H9 (cell line): ENCODE measurements around the gene ATRN. TPM values are rescaled to one million over a fixed set of nuclear protein-coding genes. Genes with fewer than 3 reads are reported as not detected.

Experiments used
- DNase-seq: peaks from one replicate; pipeline ENCODE4 v3.0.0-alpha.2; 2017
- H2AFZ ChIP-seq: one replicate; pipeline ENCODE4 v1.6.1; 2013; ENCODE audit warnings: mild to moderate bottlenecking, low read length, control low read depth, moderate library complexity
- H2AK5ac ChIP-seq: 2 replicates; pipeline ENCODE4 v1.6.1; 2013; ENCODE audit warnings: low read length, control low read depth, mixed read lengths; ENCODE audit not compliant: insufficient read length
- H2BK120ac ChIP-seq: one replicate; pipeline ENCODE4 v1.6.1; 2013; ENCODE audit warnings: low read depth, mild to moderate bottlenecking, low read length, control low read depth, inconsistent platforms; ENCODE audit not compliant: poor library complexity, severe bottlenecking
- H2BK12ac ChIP-seq: 2 replicates; pipeline ENCODE4 v1.6.1; 2013; ENCODE audit warnings: low read length, control low read depth, mixed read lengths, low read depth; ENCODE audit not compliant: insufficient read length
- H2BK15ac ChIP-seq: 2 replicates; pipeline ENCODE4 v1.6.1; 2013; ENCODE audit warnings: low read depth, low read length, control low read depth
- H2BK20ac ChIP-seq: one replicate; pipeline ENCODE4 v1.6.1; 2013; ENCODE audit warnings: low read depth, mild to moderate bottlenecking, low read length, control low read depth, inconsistent platforms; ENCODE audit not compliant: poor library complexity, severe bottlenecking
- H2BK5ac ChIP-seq: 2 replicates; pipeline ENCODE4 v1.6.1; 2013; ENCODE audit warnings: low read length, control low read depth, mixed read lengths; ENCODE audit not compliant: insufficient read length
- H3K14ac ChIP-seq: 2 replicates; pipeline ENCODE4 v1.6.1; 2013; ENCODE audit warnings: low read length, control low read depth; ENCODE audit not compliant: insufficient read depth
- H3K18ac ChIP-seq: 2 replicates; pipeline ENCODE4 v1.6.1; 2013; ENCODE audit warnings: low read depth, mild to moderate bottlenecking, mixed read lengths, low read length, control low read depth; ENCODE audit not compliant: insufficient read length
- H3K23ac ChIP-seq: 2 replicates; pipeline ENCODE4 v1.6.1; 2013; ENCODE audit warnings: low read length, control low read depth, mixed read lengths, low read depth; ENCODE audit not compliant: insufficient read length
- H3K23me2 ChIP-seq: 2 replicates; pipeline ENCODE4 v1.6.1; 2013; ENCODE audit warnings: low read depth, mild to moderate bottlenecking, mixed read lengths, low read length, control low read depth; ENCODE audit not compliant: insufficient read length, poor library complexity, severe bottlenecking
- H3K27ac ChIP-seq: 2 replicates; pipeline ENCODE4 v1.5.1; 2013; ENCODE audit warnings: low read length, control low read depth, mixed read lengths, low read depth; ENCODE audit not compliant: insufficient read length
- H3K27me3 ChIP-seq: 2 replicates; pipeline ENCODE4 v1.6.1; 2013; ENCODE audit warnings: low read length, control low read depth, inconsistent platforms; ENCODE audit not compliant: insufficient read depth
- H3K4ac ChIP-seq: 2 replicates; pipeline ENCODE4 v1.6.1; 2013; ENCODE audit warnings: low read depth, mild to moderate bottlenecking, control low read depth, inconsistent platforms, low read length, moderate library complexity
- H3K4me1 ChIP-seq: 2 replicates; pipeline ENCODE4 v1.6.1; 2013; ENCODE audit warnings: low read length, control low read depth, inconsistent platforms; ENCODE audit not compliant: insufficient read depth
- H3K4me2 ChIP-seq: 2 replicates; pipeline ENCODE4 v1.6.1; 2013; ENCODE audit warnings: low read length, control low read depth, mixed read lengths; ENCODE audit not compliant: insufficient read length, insufficient read depth
- H3K56ac ChIP-seq: 2 replicates; pipeline ENCODE4 v1.6.1; 2013; ENCODE audit warnings: low read depth, mild to moderate bottlenecking, mixed read lengths, low read length, control low read depth; ENCODE audit not compliant: insufficient read length
- H3K79me1 ChIP-seq: 2 replicates; pipeline ENCODE4 v1.6.1; 2013; ENCODE audit warnings: low read depth, mild to moderate bottlenecking, moderate library complexity, low read length, control low read depth, inconsistent platforms; ENCODE audit not compliant: insufficient read depth, poor library complexity, severe bottlenecking
- H3K79me2 ChIP-seq: 2 replicates; pipeline ENCODE4 v1.6.1; 2013; ENCODE audit warnings: low read length, control low read depth, inconsistent platforms; ENCODE audit not compliant: insufficient read depth
- H3K9ac ChIP-seq: 2 replicates; pipeline ENCODE4 v1.6.1; 2013; ENCODE audit warnings: low read length, control low read depth, mixed read lengths; ENCODE audit not compliant: insufficient read length; ENCODE audit errors: extremely low read depth
- H3K9me3 ChIP-seq: one replicate; pipeline ENCODE4 v1.6.1; 2013; ENCODE audit warnings: low read depth, low read length, inconsistent platforms; ENCODE audit not compliant: control insufficient read depth
- H3T11ph ChIP-seq: one replicate; pipeline ENCODE4 v1.6.1; 2013; ENCODE audit warnings: mild to moderate bottlenecking, low read length, control low read depth, inconsistent platforms
- H4K20me1 ChIP-seq: one replicate; pipeline ENCODE4 v1.6.1; 2013; ENCODE audit not compliant: control insufficient read depth, insufficient read length, insufficient read depth
- H4K5ac ChIP-seq: 2 replicates; pipeline ENCODE4 v1.6.1; 2013; ENCODE audit warnings: low read depth, mild to moderate bottlenecking, mixed read lengths, low read length, control low read depth; ENCODE audit not compliant: insufficient read length
- H4K8ac ChIP-seq: replicated peaks from 2 replicates; pipeline ENCODE4 v1.6.1; 2013; ENCODE audit warnings: low read length, control low read depth, mixed read lengths, low read depth; ENCODE audit not compliant: insufficient read length
- H4K91ac ChIP-seq: 2 replicates; pipeline ENCODE4 v1.6.1; 2013; ENCODE audit warnings: low read depth, mild to moderate bottlenecking, moderate library complexity, mixed read lengths, low read length, control low read depth; ENCODE audit not compliant: insufficient read length
- H3K27ac Mint-ChIP-seq, 3 experiments: 2 replicates in 2 of 3; 3 replicates in 1 of 3; pipeline ENCODE4 v1.8.0; 2020 to 2021; ENCODE audit warnings: mixed read lengths in 3 of 3, mild to moderate bottlenecking in 1 of 3, moderate library complexity in 1 of 3
- H3K27me3 Mint-ChIP-seq: 2 replicates; pipeline ENCODE4 v1.8.0; 2021; ENCODE audit warnings: low read depth, mild to moderate bottlenecking, moderate library complexity, mixed read lengths
- H3K36me3 Mint-ChIP-seq, 3 experiments: 2 replicates in 2 of 3; 3 replicates in 1 of 3; pipeline ENCODE4 v1.8.0; 2020 to 2021; ENCODE audit warnings: low read depth in 3 of 3, mixed read lengths in 3 of 3; ENCODE audit not compliant: insufficient read depth in 1 of 3
- H3K4me1 Mint-ChIP-seq, 2 experiments: 2 replicates each; pipeline ENCODE4 v1.8.0; 2020; ENCODE audit warnings: mixed read lengths in 2 of 2
- H3K4me3 Mint-ChIP-seq, 2 experiments: 2 replicates in 1 of 2; 3 replicates in 1 of 2; pipeline ENCODE4 v1.8.0; 2020 to 2021; ENCODE audit warnings: mild to moderate bottlenecking in 2 of 2, mixed read lengths in 2 of 2, moderate library complexity in 1 of 2
- H3K9me3 Mint-ChIP-seq, 2 experiments: 2 replicates in 1 of 2; 3 replicates in 1 of 2; pipeline ENCODE4 v1.8.0; 2020; ENCODE audit warnings: mild to moderate bottlenecking in 2 of 2, mixed read lengths in 2 of 2, moderate library complexity in 1 of 2
- WGBS: extraction: QIAGEN DNeasy Blood & Tissue Kit; methylation state at CpG from one replicate; pipeline ENCODE4 v1.1.7; 2013; ENCODE audit warnings: missing lambda C conversion rate, low lambda C conversion rate, mixed read lengths; ENCODE audit not compliant: insufficient read length; ENCODE audit errors: extremely low coverage; 5-methylcytosine and 5-hydroxymethylcytosine counted together
- total RNA-seq: library from RNA; stranded (reverse); gene quantifications from 2 replicates; pipeline ENCODE4 v1.2.1, GENCODE V29; 2021
- TF ChIP-seq, protein P1 (sequence below): fragments of 200-600 bp; sonication (generic); conservative IDR thresholded peaks from 3 replicates; pipeline ENCODE4 v1.8.0; 2021; ENCODE audit warnings: antibody characterized with exemption, mild to moderate bottlenecking

The ATRN gene
- total RNA-seq, 1 experiment from 2014 or later = 23.1 TPM

DNA sequence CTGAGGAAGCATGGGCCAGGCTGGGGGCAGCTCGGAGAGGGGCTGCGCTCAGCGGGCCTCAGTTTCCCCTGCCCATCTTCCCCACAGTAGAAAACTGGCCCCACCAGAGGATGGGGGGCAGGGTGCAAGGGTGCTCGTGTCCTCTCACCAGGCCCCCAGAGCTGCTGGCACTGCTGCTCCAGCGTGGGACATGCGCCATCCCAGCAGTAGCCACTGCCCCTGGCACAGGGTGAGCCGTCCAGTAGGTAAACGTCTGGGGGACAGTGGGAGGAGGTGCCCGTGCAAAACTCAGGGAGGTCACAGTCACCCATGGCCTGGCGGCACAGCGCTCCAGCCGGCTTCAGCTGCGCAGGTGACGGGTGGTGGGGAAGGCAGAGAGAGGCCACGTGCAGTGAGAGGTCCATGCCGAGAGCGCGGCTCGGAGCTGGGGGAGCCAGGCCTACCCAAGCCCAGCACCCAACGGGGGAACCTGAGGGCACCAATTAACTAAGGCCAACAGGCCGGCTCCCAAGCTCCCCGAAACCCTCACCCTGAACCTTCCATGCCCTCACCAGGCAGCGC, 201.2 kb downstream of the ATRN start:
- Histone ChIP-seq H4K5ac (no peak overlapping the region), H3K14ac (no peak overlapping the region), H3K9me3 (no peaks in the 10 kb centered on the region), H3K79me1 (no peaks in the 10 kb centered on the region), H3K23ac (no peak overlapping the region), H3K9ac (no peak overlapping the region), H2AFZ (no peak overlapping the region), H3K4me1 (no peaks in the 10 kb centered on the region), H2BK15ac (no peak overlapping the region), H3K79me2 (no peaks in the 10 kb centered on the region), H3K27ac (no peak overlapping the region), H4K20me1 (no peaks in the 10 kb centered on the region), H2AK5ac (no peak overlapping the region), H3K4ac (no peak overlapping the region), H3T11ph (no peak overlapping the region), H3K27me3 (0 out of 2 replicates have a peak, but pooled peaks cover 2% of the 10 kb centered on the region), H2BK120ac (no peak overlapping the region), H3K18ac (no peak overlapping the region), H3K23me2 (no peaks in the 10 kb centered on the region), H4K91ac (no peak overlapping the region), H4K8ac (no peak overlapping the region), H2BK12ac (no peak overlapping the region), H3K56ac (no peak overlapping the region), H3K4me2 (no peak overlapping the region), H2BK20ac (no peak overlapping the region), H2BK5ac (no peak overlapping the region)
- TF ChIP-seq, protein P1, sequence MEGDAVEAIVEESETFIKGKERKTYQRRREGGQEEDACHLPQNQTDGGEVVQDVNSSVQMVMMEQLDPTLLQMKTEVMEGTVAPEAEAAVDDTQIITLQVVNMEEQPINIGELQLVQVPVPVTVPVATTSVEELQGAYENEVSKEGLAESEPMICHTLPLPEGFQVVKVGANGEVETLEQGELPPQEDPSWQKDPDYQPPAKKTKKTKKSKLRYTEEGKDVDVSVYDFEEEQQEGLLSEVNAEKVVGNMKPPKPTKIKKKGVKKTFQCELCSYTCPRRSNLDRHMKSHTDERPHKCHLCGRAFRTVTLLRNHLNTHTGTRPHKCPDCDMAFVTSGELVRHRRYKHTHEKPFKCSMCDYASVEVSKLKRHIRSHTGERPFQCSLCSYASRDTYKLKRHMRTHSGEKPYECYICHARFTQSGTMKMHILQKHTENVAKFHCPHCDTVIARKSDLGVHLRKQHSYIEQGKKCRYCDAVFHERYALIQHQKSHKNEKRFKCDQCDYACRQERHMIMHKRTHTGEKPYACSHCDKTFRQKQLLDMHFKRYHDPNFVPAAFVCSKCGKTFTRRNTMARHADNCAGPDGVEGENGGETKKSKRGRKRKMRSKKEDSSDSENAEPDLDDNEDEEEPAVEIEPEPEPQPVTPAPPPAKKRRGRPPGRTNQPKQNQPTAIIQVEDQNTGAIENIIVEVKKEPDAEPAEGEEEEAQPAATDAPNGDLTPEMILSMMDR = no peak
- no peak overlapping the region for H3K27ac Mint-ChIP-seq
- H3K36me3 Mint-ChIP-seq = 0 out of 7 replicates have a peak, but pooled peaks cover 0 to 3% (median 0%) of the 10 kb centered on the region in 3 experiments
- peaks cover 28% of the 10 kb centered on the region for H3K27me3 Mint-ChIP-seq
- peaks cover 0 to 3% of the 10 kb centered on the region in 2 experiments; a peak in 1 of 5 replicates for H3K9me3 Mint-ChIP-seq
- peaks cover 17 to 23% of the 10 kb centered on the region in 2 experiments for H3K4me1 Mint-ChIP-seq
- no CpG with 5 or more reads among the region's 23 CpGs for WGBS
- no peak overlapping the region for H3K4me3 Mint-ChIP-seq
- no peak for DNase-seq
